Brain microvascular endothelial cell (primary cell): ENCODE measurements around the gene KIF25.
A peak's percentile ranks its signal among the peaks of the same experiment; 100 is the strongest.

ENCODE experiments used
- DNase-seq: peaks from one replicate; pipeline ENCODE4 v3.0.0-alpha.2; 2020
- H3K27ac ChIP-seq: fragments of 250-450 bp; sonication (Bioruptor Pico); 2 replicates; pipeline ENCODE4 v1.5.1; 2020; ENCODE audit warnings: mild to moderate bottlenecking, moderate library complexity
- H3K27me3 ChIP-seq: fragments of 250-450 bp; sonication (Bioruptor Pico); replicated peaks from 2 replicates; pipeline ENCODE4 v1.5.1; 2020; ENCODE audit warnings: mild to moderate bottlenecking
- H3K36me3 ChIP-seq: fragments of 250-450 bp; sonication (Bioruptor Pico); replicated peaks from 2 replicates; pipeline ENCODE4 v1.5.1; 2020; ENCODE audit warnings: mild to moderate bottlenecking
- H3K4me3 ChIP-seq: 2 replicates; pipeline ENCODE4 v1.5.1; 2011; ENCODE audit warnings: low read depth, mild to moderate bottlenecking, control low read depth, low read length, moderate library complexity
- in situ Hi-C: cut with HindIII; loops from 2 replicates; pipeline ENCODE4 v1.10.0; 2017; ENCODE audit warnings: low sequenced_read_pairs, low pct_ligation_motif_present
- TF ChIP-seq, protein P1 (sequence below): IDR thresholded peaks from 2 replicates; pipeline ENCODE4 v1.5.1; 2011; ENCODE audit warnings: low read depth, mild to moderate bottlenecking, moderate library complexity, low read length, control low read depth, inconsistent platforms; ENCODE audit errors: missing control alignments

The KIF25 gene

DNA sequence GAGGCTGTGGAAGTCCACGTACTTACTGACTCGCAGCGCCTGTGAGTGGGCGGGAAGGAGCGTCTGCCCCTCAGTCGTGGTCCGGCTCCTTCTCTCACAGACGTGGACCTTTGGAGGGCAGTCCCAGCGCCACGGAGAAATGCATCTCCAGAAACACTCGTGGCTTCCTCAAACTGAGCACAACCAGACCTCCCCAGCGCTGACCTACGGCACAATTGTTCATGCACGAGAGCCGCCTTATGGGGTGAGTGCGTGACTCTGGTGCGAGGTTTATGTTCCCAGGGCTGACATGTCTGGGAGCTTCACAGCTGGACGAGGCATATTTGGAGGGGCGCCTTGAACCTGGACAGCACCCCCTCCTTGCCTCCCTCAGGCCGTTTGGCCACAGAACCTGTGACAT is 51.8 kb downstream of the KIF25 start:
- Histone ChIP-seq H3K36me3 (no peaks in the 10 kb centered on the region), H3K27me3 (no peaks in the 10 kb centered on the region), H3K4me3 (no peak overlapping the region), H3K27ac (no peak overlapping the region)
- in situ Hi-C loops: no loop called here
- DNase-seq: no peak
- TF ChIP-seq, protein P1, sequence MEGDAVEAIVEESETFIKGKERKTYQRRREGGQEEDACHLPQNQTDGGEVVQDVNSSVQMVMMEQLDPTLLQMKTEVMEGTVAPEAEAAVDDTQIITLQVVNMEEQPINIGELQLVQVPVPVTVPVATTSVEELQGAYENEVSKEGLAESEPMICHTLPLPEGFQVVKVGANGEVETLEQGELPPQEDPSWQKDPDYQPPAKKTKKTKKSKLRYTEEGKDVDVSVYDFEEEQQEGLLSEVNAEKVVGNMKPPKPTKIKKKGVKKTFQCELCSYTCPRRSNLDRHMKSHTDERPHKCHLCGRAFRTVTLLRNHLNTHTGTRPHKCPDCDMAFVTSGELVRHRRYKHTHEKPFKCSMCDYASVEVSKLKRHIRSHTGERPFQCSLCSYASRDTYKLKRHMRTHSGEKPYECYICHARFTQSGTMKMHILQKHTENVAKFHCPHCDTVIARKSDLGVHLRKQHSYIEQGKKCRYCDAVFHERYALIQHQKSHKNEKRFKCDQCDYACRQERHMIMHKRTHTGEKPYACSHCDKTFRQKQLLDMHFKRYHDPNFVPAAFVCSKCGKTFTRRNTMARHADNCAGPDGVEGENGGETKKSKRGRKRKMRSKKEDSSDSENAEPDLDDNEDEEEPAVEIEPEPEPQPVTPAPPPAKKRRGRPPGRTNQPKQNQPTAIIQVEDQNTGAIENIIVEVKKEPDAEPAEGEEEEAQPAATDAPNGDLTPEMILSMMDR: no peak

DNA sequence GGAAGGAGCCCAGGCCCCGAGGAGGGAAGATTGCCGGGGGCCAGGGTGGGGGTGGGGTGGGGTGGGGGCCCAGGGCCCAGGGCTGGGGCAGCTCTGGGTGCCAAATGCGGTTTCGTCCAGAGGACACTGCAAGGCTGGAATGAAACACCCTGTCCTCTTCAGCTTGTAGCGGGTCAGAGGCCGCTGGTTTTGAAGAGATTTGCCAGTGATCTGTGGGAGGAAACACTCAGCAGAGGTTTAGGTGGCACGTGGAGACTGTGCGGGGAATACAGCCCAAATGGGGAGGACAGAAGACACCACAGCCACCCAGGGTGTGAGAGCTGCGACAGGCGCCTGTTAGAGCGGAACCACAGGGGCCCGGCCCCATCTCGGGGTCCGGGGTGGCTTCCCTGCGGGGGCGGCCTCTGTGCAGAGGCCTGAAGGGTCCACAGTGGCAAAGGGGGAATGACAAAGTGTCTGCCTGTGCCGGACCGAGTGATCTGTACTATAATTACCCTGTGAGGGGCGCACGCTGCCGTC is 52.3 kb downstream of the KIF25 start:
- in situ Hi-C loops: no loop called here
- no peak for DNase-seq
- Histone ChIP-seq H3K27me3 (no peaks in the 10 kb centered on the region), H3K36me3 (no peaks in the 10 kb centered on the region), H3K27ac (no peak overlapping the region), H3K4me3 (no peak overlapping the region)
- TF ChIP-seq, protein P1: no peak

DNA sequence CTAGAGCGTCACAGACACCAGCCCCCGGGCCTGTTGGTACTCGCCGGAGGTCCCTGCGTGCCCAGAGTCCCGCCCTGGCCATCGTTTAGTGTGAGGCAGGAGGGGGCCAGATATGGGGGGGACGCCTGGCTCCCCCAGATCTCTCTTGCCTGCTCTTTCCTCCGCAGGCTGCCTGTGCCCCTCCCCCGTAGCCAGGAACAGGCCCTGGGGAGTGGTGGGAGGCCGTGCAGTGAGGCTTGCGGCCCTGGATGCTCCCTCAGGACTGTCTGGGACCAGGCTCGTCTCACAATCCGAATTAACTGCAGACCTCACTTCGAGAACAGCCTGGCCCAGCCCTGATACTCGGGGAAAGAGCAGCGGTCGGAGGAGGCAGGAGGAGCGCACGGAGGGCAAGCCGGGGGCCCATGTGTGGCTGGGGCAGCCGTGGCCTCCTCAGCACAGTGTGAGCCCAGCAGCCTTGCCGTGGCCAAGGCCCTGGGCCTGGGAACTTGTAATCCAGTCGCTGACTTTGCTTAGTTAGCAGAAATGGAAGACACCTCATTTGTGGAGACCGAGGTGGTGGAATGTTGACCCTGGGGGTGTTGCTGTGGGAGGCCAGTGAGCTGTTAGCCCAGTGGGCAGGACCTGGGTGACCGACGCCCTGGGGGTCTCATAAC is 52.9 kb downstream of the KIF25 start:
- Histone ChIP-seq H3K27ac (no peak overlapping the region), H3K36me3 (no peaks in the 10 kb centered on the region), H3K4me3 (no peak overlapping the region), H3K27me3 (no peaks in the 10 kb centered on the region)
- in situ Hi-C loops: no loop called here
- TF ChIP-seq, protein P1: no peak
- no peak for DNase-seq

DNA sequence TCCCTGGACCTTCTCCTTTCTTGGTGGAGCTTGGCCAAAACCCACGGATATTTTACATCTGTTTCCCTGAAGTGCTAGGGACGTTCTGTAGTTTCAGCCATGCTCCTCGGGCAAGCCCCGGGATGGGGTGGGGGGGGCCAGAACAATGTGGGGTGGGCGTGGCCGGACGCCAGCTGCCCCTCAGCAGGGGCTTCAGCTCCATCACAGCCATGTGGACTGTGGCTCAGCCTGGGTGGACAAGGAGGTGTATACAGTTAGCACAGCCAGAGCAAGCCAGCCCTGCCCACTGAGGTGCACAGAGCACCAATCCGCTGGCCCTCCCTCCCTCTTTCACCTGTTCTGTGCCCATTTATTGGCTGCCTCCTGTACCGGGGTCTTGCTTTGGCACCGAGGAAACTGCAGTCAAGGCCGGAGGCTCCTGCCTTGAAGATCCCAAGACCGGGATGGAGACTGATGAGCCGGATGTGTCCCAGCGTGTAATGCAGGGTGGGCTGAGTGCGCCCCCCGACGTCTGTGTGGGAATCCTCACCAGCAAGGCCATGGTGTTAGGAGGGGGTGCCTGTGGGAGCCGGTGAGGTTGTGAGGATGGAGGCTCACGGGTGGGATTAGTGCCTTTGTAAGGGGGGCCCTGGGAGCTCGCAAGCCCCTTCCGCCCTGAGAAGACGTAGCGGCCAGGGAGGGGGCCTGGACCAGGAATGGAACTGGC is 53.6 kb downstream of the KIF25 start:
- in situ Hi-C loops: no loop called here
- Histone ChIP-seq H3K4me3 (no peak overlapping the region), H3K36me3 (no peaks in the 10 kb centered on the region), H3K27ac (no peak overlapping the region), H3K27me3 (no peaks in the 10 kb centered on the region)
- TF ChIP-seq, protein P1: peak; percentile 53
- no peak for DNase-seq

DNA sequence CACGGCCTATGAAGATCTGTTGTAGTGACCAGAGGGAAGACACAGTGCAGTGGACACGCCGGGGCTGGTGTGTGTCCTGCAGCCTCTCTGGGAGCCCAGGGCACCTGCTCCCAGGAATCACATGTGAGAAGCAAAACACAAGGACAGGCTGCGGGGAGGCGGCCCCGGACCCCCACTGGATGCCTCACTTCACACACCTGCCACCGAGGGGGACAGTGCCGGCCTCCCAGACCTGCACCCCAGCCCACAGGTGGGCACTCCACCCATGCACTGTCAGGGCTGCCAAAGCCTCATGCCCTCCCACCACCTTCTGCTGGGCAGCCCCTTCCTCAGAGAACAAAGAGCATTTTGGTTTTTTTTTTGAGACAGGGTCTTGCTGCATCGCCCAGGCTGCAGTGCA is 54.2 kb downstream of the KIF25 start:
- DNase-seq: no peak
- Histone ChIP-seq H3K27ac (no peak overlapping the region), H3K27me3 (no peaks in the 10 kb centered on the region), H3K4me3 (no peak overlapping the region), H3K36me3 (no peaks in the 10 kb centered on the region)
- in situ Hi-C loops: no loop called here
- TF ChIP-seq, protein P1: no peak
